Activated CD4-positive, alpha-beta T cell treated with anti-CD3 and anti-CD28 coated beads, Interleukin-2, amount 50 U/mL, for 1 hour (primary cell): Measurements from ENCODE around the gene AADAC.
"Not testable (repeated sequence)": the region's sequence is repeated elsewhere in the genome, so short reads cannot be mapped to it uniquely, and the experiment has no call there.

Experiments
- DNase-seq: peaks from one replicate; pipeline ENCODE4 v3.0.0-alpha.2; 2020

Gene AADAC, protein sequence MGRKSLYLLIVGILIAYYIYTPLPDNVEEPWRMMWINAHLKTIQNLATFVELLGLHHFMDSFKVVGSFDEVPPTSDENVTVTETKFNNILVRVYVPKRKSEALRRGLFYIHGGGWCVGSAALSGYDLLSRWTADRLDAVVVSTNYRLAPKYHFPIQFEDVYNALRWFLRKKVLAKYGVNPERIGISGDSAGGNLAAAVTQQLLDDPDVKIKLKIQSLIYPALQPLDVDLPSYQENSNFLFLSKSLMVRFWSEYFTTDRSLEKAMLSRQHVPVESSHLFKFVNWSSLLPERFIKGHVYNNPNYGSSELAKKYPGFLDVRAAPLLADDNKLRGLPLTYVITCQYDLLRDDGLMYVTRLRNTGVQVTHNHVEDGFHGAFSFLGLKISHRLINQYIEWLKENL

DNA sequence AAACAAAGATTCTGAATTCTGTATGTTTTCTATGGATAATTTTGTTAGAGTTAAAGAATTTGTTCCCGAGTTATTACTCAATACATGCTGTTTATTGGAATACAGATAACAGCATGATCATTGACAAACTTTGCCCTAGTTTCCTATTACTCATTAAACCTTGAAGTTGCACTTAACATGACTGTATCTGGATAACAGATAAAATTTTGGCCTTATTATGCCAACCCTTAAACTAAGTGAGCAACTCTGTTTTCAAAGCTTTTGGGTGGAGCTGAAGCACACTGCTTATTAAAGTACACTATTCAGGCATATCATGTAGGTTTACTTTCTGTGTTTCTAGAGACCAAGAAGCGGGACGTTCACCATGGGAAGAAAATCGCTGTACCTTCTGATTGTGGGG, at the start of gene AADAC:
Gene AADAC (plus strand): TSS at position 318 of the 400 bp plus-strand sequence. CDS start 47 bp downstream, at position 365.
- no peak for DNase-seq

GRCh38 chr3:151764699-151765098, 49.2 kb upstream of the AADAC start:
- not testable (repeated sequence) for DNase-seq

DNA sequence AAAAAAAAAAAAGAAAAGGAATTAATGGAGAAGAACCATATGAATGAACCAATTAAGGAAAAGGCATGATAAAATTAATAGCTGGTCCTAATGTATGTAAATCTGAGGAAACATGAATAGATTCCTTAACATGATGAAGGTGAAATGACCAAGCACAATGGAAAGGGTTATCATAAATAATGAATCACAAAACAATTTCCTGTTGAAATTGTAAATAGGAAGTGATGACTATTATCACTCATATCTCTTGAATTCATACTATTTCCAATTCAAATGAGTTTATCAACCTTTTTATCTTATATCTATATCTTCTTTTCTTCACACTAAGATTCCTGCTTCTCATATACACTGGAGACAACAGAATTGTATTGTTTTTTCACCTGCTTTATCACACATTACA, 48.2 kb upstream of the AADAC start:
- no peak for DNase-seq

- DNase-seq = no peak
These were observed 47.5 kb upstream of the AADAC start for GRCh38 chr3:151766454-151766853.

DNA sequence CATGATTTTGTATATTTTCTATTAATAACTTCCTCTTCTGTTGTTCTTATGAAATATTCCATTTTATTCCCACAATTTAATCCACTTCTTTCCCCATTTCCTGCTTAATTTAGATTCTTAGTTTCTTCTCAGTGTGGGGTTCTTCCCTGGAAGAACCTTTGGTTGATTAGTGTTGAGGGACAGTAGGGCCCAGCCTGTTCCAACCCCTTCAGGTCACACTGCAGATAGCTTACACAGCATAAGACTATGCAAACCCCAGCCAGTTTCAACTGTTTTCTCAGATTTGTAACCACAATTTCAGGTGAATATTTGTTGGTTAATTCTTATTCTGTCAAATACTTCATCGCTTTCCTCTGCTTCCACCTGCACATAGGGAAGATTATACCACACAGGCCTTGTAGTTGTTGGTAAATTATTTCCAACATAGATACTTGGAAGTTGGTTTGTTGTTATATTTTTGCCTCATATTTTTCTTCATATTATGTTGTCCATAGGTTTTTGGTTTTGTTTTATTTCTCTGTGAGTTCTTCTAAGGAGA, 45.5 kb upstream of the AADAC start:
- DNase-seq = no peak

- no peak for DNase-seq
These were observed 44.7 kb upstream of the AADAC start for GRCh38 chr3:151769175-151769574.

DNA sequence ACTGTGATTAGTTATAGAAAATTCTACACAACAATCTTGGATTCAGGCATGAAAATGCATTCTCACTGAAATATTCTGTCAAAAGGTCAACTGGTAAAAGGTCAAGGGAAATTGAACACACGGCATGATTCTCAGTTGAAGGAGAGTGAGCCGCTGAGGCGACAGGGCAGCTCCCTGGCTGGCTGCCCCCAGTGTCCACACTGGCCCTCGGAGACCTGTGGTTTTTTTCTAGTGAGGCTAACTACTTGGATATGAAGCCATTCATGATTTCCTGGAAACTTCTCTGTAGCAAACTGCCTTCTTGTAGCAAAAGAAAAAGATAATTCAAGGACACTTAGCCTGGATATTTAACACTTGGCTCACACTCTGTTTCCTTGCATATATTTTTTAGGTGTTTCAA, 43.0 kb upstream of the AADAC start:
- no peak for DNase-seq

DNA sequence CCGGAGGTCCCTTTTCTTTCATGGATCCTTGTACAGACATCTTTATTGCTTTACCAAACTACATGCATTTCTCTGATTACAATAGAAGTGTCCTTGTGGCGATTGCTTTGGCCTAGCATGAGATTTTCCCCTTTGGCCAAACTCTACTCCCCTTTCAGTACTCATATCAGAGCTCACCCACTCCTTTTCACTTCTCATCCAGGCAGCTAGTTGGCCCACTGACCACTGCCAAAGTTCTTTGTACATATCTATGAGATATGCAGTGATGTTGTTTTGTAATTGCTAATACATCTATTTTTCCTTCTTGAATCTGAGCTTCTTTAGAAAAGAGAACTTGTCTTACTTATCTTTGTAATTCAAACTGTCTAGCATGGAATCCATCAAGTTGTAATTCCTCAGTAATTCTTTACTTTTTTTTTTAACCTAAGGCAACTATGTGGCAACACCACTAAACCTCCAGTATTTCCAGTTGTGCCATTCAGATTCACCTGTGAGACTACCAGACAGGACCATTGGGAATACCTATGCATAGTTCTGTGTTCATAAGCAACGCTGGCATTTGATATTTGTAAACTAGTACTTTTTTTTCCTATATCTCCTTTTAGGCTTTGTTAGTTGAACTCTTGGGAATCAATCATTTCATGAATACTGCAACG, 41.0 kb upstream of the AADAC start:
- DNase-seq = no peak

- DNase-seq = no peak
These were observed 39.7 kb upstream of the AADAC start for GRCh38 chr3:151774235-151774634.

- DNase-seq = no peak
These were observed 39.0 kb upstream of the AADAC start for GRCh38 chr3:151774910-151775309.

DNA sequence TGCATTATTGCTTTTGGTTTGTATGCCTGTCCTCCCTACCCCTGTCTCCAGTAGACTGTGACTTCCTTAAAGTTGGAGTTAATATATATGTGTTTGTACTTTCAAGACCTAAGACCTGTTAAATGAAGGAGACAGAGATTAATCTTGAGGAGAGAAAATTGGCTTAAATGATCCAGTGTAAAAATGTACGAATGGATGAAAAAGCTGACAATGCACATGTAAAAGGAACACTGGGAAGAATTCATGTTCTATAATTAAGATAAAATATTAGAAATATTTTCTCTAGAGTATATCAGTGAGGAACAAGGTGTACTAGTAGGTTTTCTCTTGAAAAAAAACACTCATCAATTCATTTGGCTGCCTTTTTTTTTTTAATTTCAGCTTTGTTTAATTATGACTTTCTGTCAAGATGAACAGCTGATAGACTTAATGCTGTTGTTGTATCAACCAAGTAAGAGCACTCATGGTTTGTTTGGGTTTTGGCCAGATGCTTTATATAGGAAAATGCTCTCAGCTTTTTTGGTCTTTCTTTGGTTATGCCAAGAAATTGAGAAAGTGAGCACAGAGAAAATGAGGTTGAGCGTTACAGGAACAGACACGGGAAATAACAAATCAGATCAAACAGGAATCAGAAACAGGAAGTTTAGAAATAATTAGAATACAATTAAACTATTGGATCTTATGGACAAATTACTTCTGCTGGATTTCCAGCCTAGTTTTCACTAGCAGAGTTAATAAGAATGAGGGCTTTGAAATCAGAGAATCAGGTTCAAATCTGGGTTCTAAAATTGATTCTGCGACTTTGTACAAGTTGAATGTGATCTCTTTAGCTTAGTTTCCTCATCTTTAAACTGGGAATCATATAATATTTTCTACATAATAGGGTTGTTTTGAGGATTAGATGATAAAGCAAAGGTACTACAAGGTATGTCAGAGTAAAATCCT, 38.3 kb upstream of the AADAC start:
- no peak for DNase-seq

- DNase-seq = no peak
These were observed 37.6 kb upstream of the AADAC start for GRCh38 chr3:151776259-151776740.

DNA sequence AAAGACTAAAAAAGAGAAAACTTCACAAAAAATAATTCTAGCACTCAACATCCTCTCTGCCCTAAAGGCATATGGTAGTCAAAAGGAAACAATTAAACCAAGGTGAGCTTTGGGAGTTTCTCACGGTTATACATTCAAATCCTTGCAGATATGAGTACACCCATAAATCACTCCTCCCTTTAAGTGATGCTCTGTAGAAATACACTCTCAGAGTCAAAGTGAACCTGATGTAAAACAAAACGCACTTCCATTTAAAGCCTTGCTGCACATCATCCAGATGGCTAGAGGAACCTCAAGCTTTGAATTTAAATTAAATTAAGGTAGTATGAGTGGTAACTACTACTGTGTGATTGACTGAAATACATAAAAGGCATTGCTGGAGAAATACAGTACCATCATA, 36.0 kb upstream of the AADAC start:
- no peak for DNase-seq

DNA sequence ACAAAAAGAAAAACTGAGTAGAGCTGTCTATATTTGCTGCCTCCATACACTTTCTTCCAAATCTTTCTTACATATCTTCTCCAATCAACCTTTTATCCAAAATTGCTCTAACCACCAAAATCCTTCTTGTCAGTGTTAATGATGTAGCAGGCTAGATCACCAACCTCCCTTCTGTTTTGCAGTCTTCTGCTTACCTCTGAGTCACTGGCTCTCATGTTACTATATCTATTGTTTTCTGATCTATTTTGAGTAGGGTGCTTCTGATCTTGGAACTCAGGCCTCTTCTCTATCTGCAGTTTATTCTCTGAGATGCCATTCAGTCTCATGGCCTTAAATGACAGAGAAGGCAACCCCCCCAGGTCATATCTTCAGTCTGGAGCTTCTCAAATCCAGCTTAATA, 26.3 kb upstream of the AADAC start:
- DNase-seq = no peak

DNA sequence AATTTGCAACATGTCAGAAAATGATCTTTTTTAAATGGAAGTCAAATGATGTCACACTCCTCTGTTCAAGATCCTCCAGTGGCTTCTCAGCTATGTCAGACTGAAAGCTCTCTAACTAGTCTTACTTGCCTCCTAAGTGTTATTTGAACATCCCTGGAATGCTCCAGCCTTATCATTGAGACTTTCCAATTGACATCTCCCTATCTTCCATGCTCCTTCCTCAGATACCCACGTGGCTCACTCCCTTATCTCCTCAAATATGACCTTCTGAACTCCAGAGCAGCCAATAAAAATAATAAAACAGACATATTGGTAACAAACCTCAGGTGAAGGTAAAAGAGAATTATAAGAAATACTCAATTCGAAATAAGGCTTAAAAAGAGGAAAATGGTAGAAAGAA, 25.5 kb upstream of the AADAC start:
- no peak for DNase-seq

- no peak for DNase-seq
These were observed 24.0 kb upstream of the AADAC start for GRCh38 chr3:151789853-151790463.

DNA sequence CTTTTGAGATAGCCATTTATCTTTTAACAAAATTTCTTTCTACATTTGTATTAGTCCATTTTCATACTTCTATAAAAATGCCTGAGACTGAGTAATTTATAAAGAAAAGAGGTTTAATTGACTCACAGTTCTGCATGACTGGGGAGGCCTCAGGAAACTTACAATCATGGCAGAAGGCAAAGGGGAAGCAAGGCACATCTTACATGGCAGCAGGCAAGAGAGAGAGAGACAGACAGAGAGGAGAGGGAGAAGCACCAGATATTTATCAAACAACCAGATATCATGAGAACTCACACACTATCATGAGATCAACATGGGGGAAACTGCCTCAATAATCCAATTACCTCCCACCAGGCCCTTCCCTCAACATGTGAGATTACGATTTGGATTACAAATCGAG, 23.2 kb upstream of the AADAC start:
- not testable (repeated sequence) for DNase-seq

DNA sequence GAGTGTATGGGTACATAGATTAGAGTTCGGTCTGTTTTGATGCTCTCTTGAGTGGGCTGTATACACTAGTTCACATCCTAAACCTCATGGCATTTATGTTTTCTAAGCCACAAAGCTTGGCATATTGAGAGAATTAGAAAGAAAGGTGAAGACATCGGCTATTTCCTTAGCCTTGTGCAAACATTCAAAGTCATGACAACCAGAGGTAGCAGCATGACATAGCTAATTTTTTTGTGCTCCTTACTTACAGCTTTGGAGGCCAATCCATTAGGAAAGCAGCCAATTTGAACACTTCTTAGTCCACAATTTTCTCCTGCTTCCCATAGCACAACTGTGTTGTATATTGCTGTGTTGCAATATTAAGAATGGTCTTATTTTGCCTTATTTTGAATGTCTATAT, 21.5 kb upstream of the AADAC start:
- DNase-seq = no peak

- DNase-seq = no peak
These were observed 20.3 kb upstream of the AADAC start for GRCh38 chr3:151793636-151794035.

- no peak for DNase-seq
These were observed 19.8 kb upstream of the AADAC start for GRCh38 chr3:151794080-151794479.

DNA sequence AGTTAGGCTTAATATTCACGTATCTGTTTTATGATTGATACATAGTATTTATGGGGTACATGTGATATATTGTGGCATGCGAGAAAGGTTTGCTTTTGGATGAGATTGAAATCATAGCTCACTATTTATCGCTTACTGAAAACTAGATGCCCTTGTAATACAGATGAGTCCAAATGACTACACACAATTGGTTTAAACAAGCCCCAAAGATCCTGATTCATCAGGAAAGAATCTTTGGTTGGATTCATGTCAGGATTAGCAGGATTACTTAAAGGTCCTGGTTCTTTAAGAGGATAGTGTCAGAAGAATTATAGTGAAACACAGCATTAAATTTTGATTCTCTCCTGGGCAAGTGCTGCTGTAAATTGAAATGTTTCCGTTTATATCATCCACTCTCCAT, 18.6 kb upstream of the AADAC start:
- no peak for DNase-seq

DNA sequence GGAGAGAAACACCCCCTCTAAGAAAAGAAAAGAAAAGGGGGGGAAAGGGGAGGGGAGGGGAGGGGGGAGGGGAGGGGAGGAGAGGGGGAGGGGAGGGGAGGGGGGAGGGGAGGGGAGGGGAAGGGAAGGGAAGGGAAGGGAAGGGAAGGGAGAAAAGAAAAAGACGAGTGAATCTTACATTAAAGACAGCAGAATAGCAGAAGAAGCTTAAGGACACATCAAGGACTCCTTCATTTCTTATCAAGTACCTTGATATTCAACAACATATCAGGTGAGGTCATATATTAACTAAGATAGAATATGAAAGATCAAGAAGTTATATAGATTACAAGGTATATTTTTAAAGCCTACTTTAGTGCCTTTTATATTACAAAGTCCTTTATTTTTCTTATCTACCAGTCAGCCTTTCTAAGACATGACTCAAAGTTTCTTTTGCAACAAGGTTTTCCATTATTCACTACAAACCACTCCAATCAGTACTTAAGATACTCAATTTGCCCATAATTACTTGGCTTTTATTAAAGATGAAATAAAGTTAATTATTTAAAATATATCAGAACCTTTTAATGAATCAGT, 17.7 kb upstream of the AADAC start:
- no peak for DNase-seq
